ENCODE measurements around the gene SLC38A11. TPM values are rescaled to one million over a fixed set of nuclear protein-coding genes. Genes with fewer than 3 reads are reported as not detected.

The SLC38A11 gene
- total RNA-seq, 1 donor from 2014 or later, result 0.33 TPM

GRCh38 chr2:164906947-164907346 lies 48.4 kb downstream of the SLC38A11 start:
- H3K36me3 ChIP-seq, result no peaks in the 10 kb centered on the region
- no peak overlapping the region for H3K27ac ChIP-seq (replicated peaks)
- DNase-seq, result no peak
- no peaks in the 10 kb centered on the region for H3K27me3 ChIP-seq (ENCODE audit: low read depth)
- no peaks in the 10 kb centered on the region for H3K9me3 ChIP-seq (replicated peaks)
- H3K4me1 ChIP-seq, result peaks cover 42% of the 10 kb centered on the region
- H3K4me3 ChIP-seq, result no peak overlapping the region
- TF ChIP-seq CTCF (IDR thresholded peaks at IDR 0.05; ENCODE audit: borderline replicate concordance), result no peak
- intact Hi-C loops (cut with micrococcal nuclease), result no loop called here

- DNase-seq, result no peak
- intact Hi-C loops (cut with micrococcal nuclease), result no loop called here
- no peaks in the 10 kb centered on the region for H3K27me3 ChIP-seq (ENCODE audit: low read depth)
- H3K36me3 ChIP-seq, result no peaks in the 10 kb centered on the region
- no peak overlapping the region for H3K4me3 ChIP-seq
- no peak overlapping the region for H3K27ac ChIP-seq (replicated peaks)
- H3K9me3 ChIP-seq (replicated peaks), result no peaks in the 10 kb centered on the region
- TF ChIP-seq CTCF (IDR thresholded peaks at IDR 0.05; ENCODE audit: borderline replicate concordance), result no peak
- H3K4me1 ChIP-seq, result peaks cover 26% of the 10 kb centered on the region
These were observed 50.0 kb downstream of the SLC38A11 start for GRCh38 chr2:164905307-164905706.

- Histone ChIP-seq H3K36me3 (no peaks in the 10 kb centered on the region), H3K27me3 (ENCODE audit: low read depth) (no peaks in the 10 kb centered on the region), H3K4me1 (peaks cover 15% of the 10 kb centered on the region), H3K9me3 (replicated peaks) (peaks cover 4% of the 10 kb centered on the region), H3K4me3 (no peak overlapping the region), H3K27ac (replicated peaks) (no peak overlapping the region)
- DNase-seq, result no peak
- TF ChIP-seq CTCF (IDR thresholded peaks at IDR 0.05; ENCODE audit: borderline replicate concordance), result no peak
- intact Hi-C loops (cut with micrococcal nuclease), result no loop called here
These were observed 51.4 kb downstream of the SLC38A11 start for GRCh38 chr2:164903951-164904350.

GRCh38 chr2:164903204-164903603 lies 52.1 kb downstream of the SLC38A11 start:
- Histone ChIP-seq H3K36me3 (no peaks in the 10 kb centered on the region), H3K27me3 (ENCODE audit: low read depth) (no peaks in the 10 kb centered on the region), H3K9me3 (replicated peaks) (peaks cover 4% of the 10 kb centered on the region), H3K4me3 (no peak overlapping the region), H3K27ac (replicated peaks) (no peak overlapping the region), H3K4me1 (peaks cover 19% of the 10 kb centered on the region)
- TF ChIP-seq CTCF (IDR thresholded peaks at IDR 0.05; ENCODE audit: borderline replicate concordance), result no peak
- intact Hi-C loops (cut with micrococcal nuclease), result no loop called here
- no peak for DNase-seq

GRCh38 chr2:164899121-164899520 lies 56.2 kb downstream of the SLC38A11 start:
- no peak for TF ChIP-seq CTCF (IDR thresholded peaks at IDR 0.05; ENCODE audit: borderline replicate concordance)
- H3K9me3 ChIP-seq (replicated peaks), result peaks cover 4% of the 10 kb centered on the region
- no peak for DNase-seq
- peaks cover 17% of the 10 kb centered on the region for H3K4me1 ChIP-seq
- no peaks in the 10 kb centered on the region for H3K27me3 ChIP-seq (ENCODE audit: low read depth)
- no peak overlapping the region for H3K4me3 ChIP-seq
- no peak overlapping the region for H3K27ac ChIP-seq (replicated peaks)
- intact Hi-C loops (cut with micrococcal nuclease), result no loop called here
- no peaks in the 10 kb centered on the region for H3K36me3 ChIP-seq

- no peak for DNase-seq
- Histone ChIP-seq H3K36me3 (no peaks in the 10 kb centered on the region), H3K4me1 (peaks cover 11% of the 10 kb centered on the region), H3K27me3 (ENCODE audit: low read depth) (no peaks in the 10 kb centered on the region), H3K27ac (replicated peaks) (no peak overlapping the region), H3K9me3 (replicated peaks) (peaks cover 4% of the 10 kb centered on the region), H3K4me3 (no peak overlapping the region)
- intact Hi-C loops (cut with micrococcal nuclease), result no loop called here
- TF ChIP-seq CTCF (IDR thresholded peaks at IDR 0.05; ENCODE audit: borderline replicate concordance), result no peak
These were observed 56.9 kb downstream of the SLC38A11 start for GRCh38 chr2:164898475-164898874.
